Panc1 (cell line): ENCODE data around the gene HSD17B14.

Source experiments
- POLR2AphosphoS5 ChIP-seq: IDR thresholded peaks from 2 replicates; pipeline ENCODE4 v1.6.1; 2012; ENCODE audit warnings: mild to moderate bottlenecking, low read depth, low read length, moderate library complexity
- SIN3A ChIP-seq: IDR thresholded peaks from 2 replicates; pipeline ENCODE4 v1.6.1; 2012; ENCODE audit warnings: low read depth, mild to moderate bottlenecking, low read length, moderate library complexity, borderline replicate concordance; ENCODE audit not compliant: insufficient read depth
- TCF7L2 ChIP-seq: IDR thresholded peaks from 2 replicates; pipeline ENCODE4 v1.6.1; 2011; ENCODE audit warnings: mild to moderate bottlenecking, low read depth, low read length, inconsistent platforms
- TF ChIP-seq, protein P1 (sequence below): fragments of 450-650 bp; IDR thresholded peaks from 2 replicates; pipeline ENCODE4 v1.5.1; 2017; ENCODE audit warnings: mild to moderate bottlenecking
- TF ChIP-seq, protein P2 (sequence below), 2 experiments: IDR thresholded peaks; 2 replicates each; pipeline ENCODE4 v1.6.1; 2011 to 2012; ENCODE audit warnings: low read depth in 2 of 2, control low read depth in 1 of 2, low read length in 1 of 2, mild to moderate bottlenecking in 1 of 2, moderate library complexity in 1 of 2; ENCODE audit not compliant: insufficient read depth in 1 of 2

DNA sequence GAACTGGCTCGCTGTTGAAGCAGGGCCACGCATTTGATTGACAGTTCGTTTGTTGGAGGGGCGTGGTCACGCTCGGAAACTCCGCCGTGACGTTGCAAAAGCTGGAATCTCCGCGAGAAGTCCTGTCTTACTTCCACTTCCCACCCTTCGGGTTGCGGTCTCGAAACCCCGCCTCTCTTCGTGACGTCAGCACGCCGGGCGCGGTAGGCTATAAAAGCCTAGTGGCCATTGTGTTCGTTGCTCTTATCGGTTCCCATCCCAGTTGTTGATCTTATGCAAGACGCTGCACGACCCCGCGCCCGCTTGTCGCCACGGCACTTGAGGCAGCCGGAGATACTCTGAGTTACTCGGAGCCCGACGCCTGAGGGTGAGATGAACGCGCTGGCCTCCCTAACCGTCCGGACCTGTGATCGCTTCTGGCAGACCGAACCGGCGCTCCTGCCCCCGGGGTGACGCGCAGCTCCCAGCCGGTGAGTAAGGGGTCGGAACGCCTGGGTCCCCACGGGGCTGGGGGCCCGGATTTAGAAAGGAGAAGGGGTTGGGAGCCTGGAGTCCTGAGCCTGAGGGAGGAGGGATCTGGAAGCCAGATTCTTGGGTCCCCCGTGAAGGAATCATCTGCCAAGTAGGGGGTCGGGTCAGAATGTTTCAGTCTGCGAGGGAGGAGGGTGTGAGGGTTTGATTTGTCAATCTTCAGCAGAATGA is 36.0 kb upstream of the HSD17B14 start, which contains the start of gene PPP1R15A:
- TF ChIP-seq POLR2AphosphoS5, result peak; percentile 98
- TF ChIP-seq, protein P1, sequence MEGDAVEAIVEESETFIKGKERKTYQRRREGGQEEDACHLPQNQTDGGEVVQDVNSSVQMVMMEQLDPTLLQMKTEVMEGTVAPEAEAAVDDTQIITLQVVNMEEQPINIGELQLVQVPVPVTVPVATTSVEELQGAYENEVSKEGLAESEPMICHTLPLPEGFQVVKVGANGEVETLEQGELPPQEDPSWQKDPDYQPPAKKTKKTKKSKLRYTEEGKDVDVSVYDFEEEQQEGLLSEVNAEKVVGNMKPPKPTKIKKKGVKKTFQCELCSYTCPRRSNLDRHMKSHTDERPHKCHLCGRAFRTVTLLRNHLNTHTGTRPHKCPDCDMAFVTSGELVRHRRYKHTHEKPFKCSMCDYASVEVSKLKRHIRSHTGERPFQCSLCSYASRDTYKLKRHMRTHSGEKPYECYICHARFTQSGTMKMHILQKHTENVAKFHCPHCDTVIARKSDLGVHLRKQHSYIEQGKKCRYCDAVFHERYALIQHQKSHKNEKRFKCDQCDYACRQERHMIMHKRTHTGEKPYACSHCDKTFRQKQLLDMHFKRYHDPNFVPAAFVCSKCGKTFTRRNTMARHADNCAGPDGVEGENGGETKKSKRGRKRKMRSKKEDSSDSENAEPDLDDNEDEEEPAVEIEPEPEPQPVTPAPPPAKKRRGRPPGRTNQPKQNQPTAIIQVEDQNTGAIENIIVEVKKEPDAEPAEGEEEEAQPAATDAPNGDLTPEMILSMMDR, result no peak
- peak; percentile 62; the same call in 1 of the 2 replicates for TF ChIP-seq SIN3A
- TF ChIP-seq, protein P2, sequence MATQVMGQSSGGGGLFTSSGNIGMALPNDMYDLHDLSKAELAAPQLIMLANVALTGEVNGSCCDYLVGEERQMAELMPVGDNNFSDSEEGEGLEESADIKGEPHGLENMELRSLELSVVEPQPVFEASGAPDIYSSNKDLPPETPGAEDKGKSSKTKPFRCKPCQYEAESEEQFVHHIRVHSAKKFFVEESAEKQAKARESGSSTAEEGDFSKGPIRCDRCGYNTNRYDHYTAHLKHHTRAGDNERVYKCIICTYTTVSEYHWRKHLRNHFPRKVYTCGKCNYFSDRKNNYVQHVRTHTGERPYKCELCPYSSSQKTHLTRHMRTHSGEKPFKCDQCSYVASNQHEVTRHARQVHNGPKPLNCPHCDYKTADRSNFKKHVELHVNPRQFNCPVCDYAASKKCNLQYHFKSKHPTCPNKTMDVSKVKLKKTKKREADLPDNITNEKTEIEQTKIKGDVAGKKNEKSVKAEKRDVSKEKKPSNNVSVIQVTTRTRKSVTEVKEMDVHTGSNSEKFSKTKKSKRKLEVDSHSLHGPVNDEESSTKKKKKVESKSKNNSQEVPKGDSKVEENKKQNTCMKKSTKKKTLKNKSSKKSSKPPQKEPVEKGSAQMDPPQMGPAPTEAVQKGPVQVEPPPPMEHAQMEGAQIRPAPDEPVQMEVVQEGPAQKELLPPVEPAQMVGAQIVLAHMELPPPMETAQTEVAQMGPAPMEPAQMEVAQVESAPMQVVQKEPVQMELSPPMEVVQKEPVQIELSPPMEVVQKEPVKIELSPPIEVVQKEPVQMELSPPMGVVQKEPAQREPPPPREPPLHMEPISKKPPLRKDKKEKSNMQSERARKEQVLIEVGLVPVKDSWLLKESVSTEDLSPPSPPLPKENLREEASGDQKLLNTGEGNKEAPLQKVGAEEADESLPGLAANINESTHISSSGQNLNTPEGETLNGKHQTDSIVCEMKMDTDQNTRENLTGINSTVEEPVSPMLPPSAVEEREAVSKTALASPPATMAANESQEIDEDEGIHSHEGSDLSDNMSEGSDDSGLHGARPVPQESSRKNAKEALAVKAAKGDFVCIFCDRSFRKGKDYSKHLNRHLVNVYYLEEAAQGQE (IDR thresholded peaks at IDR 0.05; ENCODE audit: insufficient read depth in 1 of 2, low read depth in 2 of 2, low read length in 1 of 2), result no peak
- no peak for TF ChIP-seq TCF7L2
